HepG2 (cell line): Measurements from ENCODE around the gene CCNB1. TPM values are rescaled to one million over a fixed set of nuclear protein-coding genes. Genes with fewer than 3 reads are reported as not detected.
A peak's percentile ranks its signal among the peaks of the same experiment; 100 is the strongest.

Experiments
- ASH2L ChIP-seq: fragments of 300-600, 200-600 bp; sonication (generic); IDR thresholded peaks from 2 replicates; pipeline ENCODE4 v1.7.0; 2017; ENCODE audit warnings: low read depth, mild to moderate bottlenecking, moderate library complexity, mixed read lengths, low read length; ENCODE audit not compliant: insufficient read length
- DNMT3B ChIP-seq: conservative IDR thresholded peaks from 2 replicates; pipeline ENCODE4 v1.6.1; 2016; ENCODE audit warnings: missing biosample characterization, control low read depth
- FOXA3 ChIP-seq: IDR thresholded peaks from 2 replicates; pipeline ENCODE4 v1.6.1; 2016; ENCODE audit warnings: missing genetic modification reagents, missing compliant biosample characterization
- GLI4 ChIP-seq: sonication (generic); formaldehyde crosslinking; IDR thresholded peaks from 2 replicates; pipeline ENCODE4 v1.5.1; 2020; ENCODE audit warnings: missing genetic modification reagents, mild to moderate bottlenecking, moderate library complexity, borderline replicate concordance
- NR2F2 ChIP-seq: IDR thresholded peaks from 2 replicates; pipeline ENCODE4 v1.6.1; 2012; ENCODE audit warnings: low read depth, inconsistent platforms, borderline replicate concordance
- RBM22 ChIP-seq: fragments of 200-400 bp; formaldehyde crosslinking; optimal IDR thresholded peaks from 2 replicates; pipeline ENCODE3; 2017; ENCODE audit warnings: mild to moderate bottlenecking, low read length, moderate library complexity
- SRSF4 ChIP-seq: fragments of 200-400 bp; formaldehyde crosslinking; IDR thresholded peaks from one replicate; pipeline ENCODE4 v1.6.1; 2018; ENCODE audit warnings: mild to moderate bottlenecking, low read depth, low read length, moderate library complexity; ENCODE audit not compliant: poor library complexity, severe bottlenecking
- ZBTB42 ChIP-seq: sonication (generic); formaldehyde crosslinking; IDR thresholded peaks from 2 replicates; pipeline ENCODE4 v1.5.0; 2020; ENCODE audit warnings: mild to moderate bottlenecking, missing genetic modification reagents
- ZNF121 ChIP-seq: sonication (generic); formaldehyde crosslinking; IDR thresholded peaks from 2 replicates; pipeline ENCODE4 v1.5.0; 2020; ENCODE audit warnings: mild to moderate bottlenecking, missing genetic modification reagents
- ZNF616 ChIP-seq: sonication (generic); formaldehyde crosslinking; IDR thresholded peaks from 2 replicates; pipeline ENCODE4 v1.5.0; 2020; ENCODE audit warnings: low read depth, mild to moderate bottlenecking, missing genetic modification reagents
- polyA plus RNA-seq, 8 experiments: library from polyadenylated mRNA; depleted of rRNA in 3 of 8; stranded (reverse) in 7 of 8; unstranded in 1 of 8; fragments of >200 nt; fragmentation: Illumina TruSeq in 4 of 8; extraction: Trizol in 4 of 8; gene quantifications; 2 replicates each; pipeline versions ENCODE4 v1.2.1 to v1.2.3, GENCODE V29; 2011 to 2016; ENCODE audit warnings: low read depth in 4 of 8, missing spikeins in 1 of 8, mixed read lengths in 1 of 8; ENCODE audit not compliant: insufficient read depth in 1 of 8
- total RNA-seq, 5 experiments: library from RNA; depleted of rRNA; stranded (reverse); fragments of >200 nt; fragmentation: Illumina TruSeq; extraction: Trizol; gene quantifications; 2 replicates each; pipeline ENCODE4 v1.2.3, GENCODE V29; 2016; ENCODE audit warnings: low read depth in 1 of 5
- TF ChIP-seq, protein P1 (sequence below): sonication (generic); formaldehyde crosslinking; IDR thresholded peaks from 2 replicates; pipeline ENCODE4 v1.4.0; 2020; ENCODE audit warnings: missing genetic modification reagents
- TF ChIP-seq, protein P2 (sequence below): sonication (generic); formaldehyde crosslinking; IDR thresholded peaks from 2 replicates; pipeline ENCODE4 v1.8.0; 2022; ENCODE audit warnings: mild to moderate bottlenecking, missing genetic modification reagents
- TF ChIP-seq, protein P3 (sequence below): sonication (generic); formaldehyde crosslinking; IDR thresholded peaks from 2 replicates; pipeline ENCODE4 v1.4.0; 2020; ENCODE audit warnings: missing genetic modification reagents
- TF ChIP-seq, protein P4 (sequence below): sonication (generic); formaldehyde crosslinking; IDR thresholded peaks from 2 replicates; pipeline ENCODE4 v1.9.0; 2021; ENCODE audit warnings: mild to moderate bottlenecking, missing genetic modification reagents

CCNB1 gene
- total and polyA plus RNA-seq, 2 of the 13 experiments (the other 11 are each of a cell fraction or from before 2014, with no cell fraction given) = 82.3 to 316 TPM

DNA sequence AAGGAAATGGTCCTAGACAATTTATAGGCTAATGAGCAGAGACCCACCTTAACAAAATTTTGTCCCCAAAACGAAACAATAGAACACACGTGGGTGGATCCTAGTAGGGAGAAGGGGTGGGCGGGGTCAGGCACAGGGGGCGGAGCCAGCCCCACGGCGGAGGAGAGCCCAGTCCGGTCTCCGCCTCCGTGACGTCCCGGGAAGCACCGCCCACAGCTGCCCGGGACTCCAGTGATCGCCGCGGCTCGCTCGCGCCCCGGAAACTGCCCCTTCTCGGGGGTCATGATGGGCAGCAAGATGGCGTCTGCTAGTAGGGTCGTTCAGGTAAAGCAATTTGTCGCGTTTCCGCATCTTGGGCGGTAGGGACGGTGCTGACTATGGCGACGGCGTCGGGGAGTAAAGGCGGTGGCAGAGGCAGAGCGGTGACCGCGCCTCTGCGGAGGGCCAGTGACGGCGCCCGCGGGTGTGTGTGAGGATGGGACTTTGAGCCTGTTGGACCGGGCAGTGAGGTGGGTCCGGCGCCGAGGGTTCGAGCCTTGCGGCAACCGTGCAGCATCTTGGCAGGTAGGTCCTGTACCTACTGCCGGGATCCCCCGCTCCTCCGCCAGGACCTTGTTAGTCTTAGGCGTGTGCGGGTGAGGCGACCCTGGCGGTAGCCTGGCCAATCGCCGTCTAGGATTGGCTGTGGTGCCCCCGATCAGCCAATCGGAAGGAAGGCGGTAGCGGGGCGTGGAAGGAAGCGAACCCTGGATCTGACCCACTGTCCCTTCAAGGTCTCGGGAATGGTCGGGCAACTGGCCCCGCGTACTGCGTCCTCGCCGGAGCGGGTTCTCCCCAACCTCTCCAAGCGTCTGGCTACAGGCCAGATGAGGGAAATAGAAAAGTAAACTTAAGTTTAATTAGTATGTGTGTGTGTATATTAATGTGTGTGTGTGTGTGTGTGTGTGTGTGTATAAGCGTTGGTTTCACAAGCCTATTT is 50.9 kb downstream of the CCNB1 start (continued):
- TF ChIP-seq, protein P1, sequence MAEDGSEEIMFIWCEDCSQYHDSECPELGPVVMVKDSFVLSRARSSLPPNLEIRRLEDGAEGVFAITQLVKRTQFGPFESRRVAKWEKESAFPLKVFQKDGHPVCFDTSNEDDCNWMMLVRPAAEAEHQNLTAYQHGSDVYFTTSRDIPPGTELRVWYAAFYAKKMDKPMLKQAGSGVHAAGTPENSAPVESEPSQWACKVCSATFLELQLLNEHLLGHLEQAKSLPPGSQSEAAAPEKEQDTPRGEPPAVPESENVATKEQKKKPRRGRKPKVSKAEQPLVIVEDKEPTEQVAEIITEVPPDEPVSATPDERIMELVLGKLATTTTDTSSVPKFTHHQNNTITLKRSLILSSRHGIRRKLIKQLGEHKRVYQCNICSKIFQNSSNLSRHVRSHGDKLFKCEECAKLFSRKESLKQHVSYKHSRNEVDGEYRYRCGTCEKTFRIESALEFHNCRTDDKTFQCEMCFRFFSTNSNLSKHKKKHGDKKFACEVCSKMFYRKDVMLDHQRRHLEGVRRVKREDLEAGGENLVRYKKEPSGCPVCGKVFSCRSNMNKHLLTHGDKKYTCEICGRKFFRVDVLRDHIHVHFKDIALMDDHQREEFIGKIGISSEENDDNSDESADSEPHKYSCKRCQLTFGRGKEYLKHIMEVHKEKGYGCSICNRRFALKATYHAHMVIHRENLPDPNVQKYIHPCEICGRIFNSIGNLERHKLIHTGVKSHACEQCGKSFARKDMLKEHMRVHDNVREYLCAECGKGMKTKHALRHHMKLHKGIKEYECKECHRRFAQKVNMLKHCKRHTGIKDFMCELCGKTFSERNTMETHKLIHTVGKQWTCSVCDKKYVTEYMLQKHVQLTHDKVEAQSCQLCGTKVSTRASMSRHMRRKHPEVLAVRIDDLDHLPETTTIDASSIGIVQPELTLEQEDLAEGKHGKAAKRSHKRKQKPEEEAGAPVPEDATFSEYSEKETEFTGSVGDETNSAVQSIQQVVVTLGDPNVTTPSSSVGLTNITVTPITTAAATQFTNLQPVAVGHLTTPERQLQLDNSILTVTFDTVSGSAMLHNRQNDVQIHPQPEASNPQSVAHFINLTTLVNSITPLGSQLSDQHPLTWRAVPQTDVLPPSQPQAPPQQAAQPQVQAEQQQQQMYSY (CRISPR knock-in tag) = peak; percentile 83
- TF ChIP-seq ZNF121 (CRISPR knock-in tag) (0 out of 2 replicates have a peak, but pooled peaks have one; percentile 12), SRSF4 (no peak), FOXA3 (peak; percentile 53; the same call in 1 of the 2 replicates), NR2F2 (0 out of 2 replicates have a peak, but pooled peaks have one; percentile 17), ASH2L (peak; percentile 97), DNMT3B (CRISPR knock-in tag) (no peak; the same call in 1 of the 2 replicates), GLI4 (CRISPR knock-in tag) (peak; percentile 91; the same call in 1 of the 2 replicates), ZNF616 (CRISPR knock-in tag) (0 out of 2 replicates have a peak, but pooled peaks have one; percentile 39), ZBTB42 (CRISPR knock-in tag) (no peak), RBM22 (no peak)
- TF ChIP-seq, protein P2, sequence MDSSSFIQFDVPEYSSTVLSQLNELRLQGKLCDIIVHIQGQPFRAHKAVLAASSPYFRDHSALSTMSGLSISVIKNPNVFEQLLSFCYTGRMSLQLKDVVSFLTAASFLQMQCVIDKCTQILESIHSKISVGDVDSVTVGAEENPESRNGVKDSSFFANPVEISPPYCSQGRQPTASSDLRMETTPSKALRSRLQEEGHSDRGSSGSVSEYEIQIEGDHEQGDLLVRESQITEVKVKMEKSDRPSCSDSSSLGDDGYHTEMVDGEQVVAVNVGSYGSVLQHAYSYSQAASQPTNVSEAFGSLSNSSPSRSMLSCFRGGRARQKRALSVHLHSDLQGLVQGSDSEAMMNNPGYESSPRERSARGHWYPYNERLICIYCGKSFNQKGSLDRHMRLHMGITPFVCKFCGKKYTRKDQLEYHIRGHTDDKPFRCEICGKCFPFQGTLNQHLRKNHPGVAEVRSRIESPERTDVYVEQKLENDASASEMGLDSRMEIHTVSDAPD (CRISPR knock-in tag) = peak; percentile 76; the same call in 1 of the 2 replicates
- TF ChIP-seq, protein P3, sequence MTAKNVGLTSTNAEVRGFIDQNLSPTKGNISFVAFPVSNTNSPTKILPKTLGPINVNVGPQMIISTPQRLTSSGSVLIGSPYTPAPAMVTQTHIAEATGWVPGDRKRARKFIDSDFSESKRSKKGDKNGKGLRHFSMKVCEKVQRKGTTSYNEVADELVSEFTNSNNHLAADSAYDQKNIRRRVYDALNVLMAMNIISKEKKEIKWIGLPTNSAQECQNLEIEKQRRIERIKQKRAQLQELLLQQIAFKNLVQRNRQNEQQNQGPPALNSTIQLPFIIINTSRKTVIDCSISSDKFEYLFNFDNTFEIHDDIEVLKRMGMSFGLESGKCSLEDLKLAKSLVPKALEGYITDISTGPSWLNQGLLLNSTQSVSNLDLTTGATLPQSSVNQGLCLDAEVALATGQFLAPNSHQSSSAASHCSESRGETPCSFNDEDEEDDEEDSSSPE (CRISPR knock-in tag) = 0 out of 2 replicates have a peak, but pooled peaks have one; percentile 11
- TF ChIP-seq, protein P4, sequence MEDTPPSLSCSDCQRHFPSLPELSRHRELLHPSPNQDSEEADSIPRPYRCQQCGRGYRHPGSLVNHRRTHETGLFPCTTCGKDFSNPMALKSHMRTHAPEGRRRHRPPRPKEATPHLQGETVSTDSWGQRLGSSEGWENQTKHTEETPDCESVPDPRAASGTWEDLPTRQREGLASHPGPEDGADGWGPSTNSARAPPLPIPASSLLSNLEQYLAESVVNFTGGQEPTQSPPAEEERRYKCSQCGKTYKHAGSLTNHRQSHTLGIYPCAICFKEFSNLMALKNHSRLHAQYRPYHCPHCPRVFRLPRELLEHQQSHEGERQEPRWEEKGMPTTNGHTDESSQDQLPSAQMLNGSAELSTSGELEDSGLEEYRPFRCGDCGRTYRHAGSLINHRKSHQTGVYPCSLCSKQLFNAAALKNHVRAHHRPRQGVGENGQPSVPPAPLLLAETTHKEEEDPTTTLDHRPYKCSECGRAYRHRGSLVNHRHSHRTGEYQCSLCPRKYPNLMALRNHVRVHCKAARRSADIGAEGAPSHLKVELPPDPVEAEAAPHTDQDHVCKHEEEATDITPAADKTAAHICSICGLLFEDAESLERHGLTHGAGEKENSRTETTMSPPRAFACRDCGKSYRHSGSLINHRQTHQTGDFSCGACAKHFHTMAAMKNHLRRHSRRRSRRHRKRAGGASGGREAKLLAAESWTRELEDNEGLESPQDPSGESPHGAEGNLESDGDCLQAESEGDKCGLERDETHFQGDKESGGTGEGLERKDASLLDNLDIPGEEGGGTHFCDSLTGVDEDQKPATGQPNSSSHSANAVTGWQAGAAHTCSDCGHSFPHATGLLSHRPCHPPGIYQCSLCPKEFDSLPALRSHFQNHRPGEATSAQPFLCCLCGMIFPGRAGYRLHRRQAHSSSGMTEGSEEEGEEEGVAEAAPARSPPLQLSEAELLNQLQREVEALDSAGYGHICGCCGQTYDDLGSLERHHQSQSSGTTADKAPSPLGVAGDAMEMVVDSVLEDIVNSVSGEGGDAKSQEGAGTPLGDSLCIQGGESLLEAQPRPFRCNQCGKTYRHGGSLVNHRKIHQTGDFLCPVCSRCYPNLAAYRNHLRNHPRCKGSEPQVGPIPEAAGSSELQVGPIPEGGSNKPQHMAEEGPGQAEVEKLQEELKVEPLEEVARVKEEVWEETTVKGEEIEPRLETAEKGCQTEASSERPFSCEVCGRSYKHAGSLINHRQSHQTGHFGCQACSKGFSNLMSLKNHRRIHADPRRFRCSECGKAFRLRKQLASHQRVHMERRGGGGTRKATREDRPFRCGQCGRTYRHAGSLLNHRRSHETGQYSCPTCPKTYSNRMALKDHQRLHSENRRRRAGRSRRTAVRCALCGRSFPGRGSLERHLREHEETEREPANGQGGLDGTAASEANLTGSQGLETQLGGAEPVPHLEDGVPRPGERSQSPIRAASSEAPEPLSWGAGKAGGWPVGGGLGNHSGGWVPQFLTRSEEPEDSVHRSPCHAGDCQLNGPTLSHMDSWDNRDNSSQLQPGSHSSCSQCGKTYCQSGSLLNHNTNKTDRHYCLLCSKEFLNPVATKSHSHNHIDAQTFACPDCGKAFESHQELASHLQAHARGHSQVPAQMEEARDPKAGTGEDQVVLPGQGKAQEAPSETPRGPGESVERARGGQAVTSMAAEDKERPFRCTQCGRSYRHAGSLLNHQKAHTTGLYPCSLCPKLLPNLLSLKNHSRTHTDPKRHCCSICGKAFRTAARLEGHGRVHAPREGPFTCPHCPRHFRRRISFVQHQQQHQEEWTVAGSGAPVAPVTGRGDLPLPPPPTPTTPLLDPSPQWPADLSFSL (CRISPR knock-in tag) = 0 out of 2 replicates have a peak, but pooled peaks have one; percentile 58
